OCI-LY7 (cell line): ENCODE results near the gene TRPM3. TPM values are rescaled to one million over a fixed set of nuclear protein-coding genes. Genes with fewer than 3 reads are reported as not detected.

ENCODE experiments used
- BruUV-seq: library from RNA; stranded (reverse); fragments of 400-500 nt; replicated peaks from 2 replicates; lab custom pipeline; 2021; lab: Mats Ljungman, UMichigan
- CTCF ChIA-PET: fragments of 300-600 bp; sonication (Branson Sonifier 250); formaldehyde crosslinking; loops from one replicate; lab custom pipeline; 2022; ENCODE audit warnings: antibody characterized with exemption; ENCODE audit not compliant: unreplicated experiment; lab: Charles Lee
- POLR2A ChIA-PET: fragments of 300-600 bp; sonication (Branson Sonifier 250); formaldehyde crosslinking; loops from one replicate; lab custom pipeline; 2022; ENCODE audit warnings: antibody characterized with exemption; lab: Charles Lee
- DNase-seq: peaks from one replicate; pipeline ENCODE4 v3.0.0-alpha.2; 2015; ENCODE audit warnings: low spot score
- H2AFZ ChIP-seq: fragments of 200-600 bp; sonication (generic), shearing (Covaris generic); 2 replicates; pipeline ENCODE4 v1.6.1; 2014; ENCODE audit warnings: mild to moderate bottlenecking, antibody characterized with exemption, low read length, moderate library complexity
- H3K27ac ChIP-seq: fragments of 200-600 bp; sonication (generic); 2 replicates; pipeline ENCODE4 v1.5.1; 2014; ENCODE audit warnings: mixed run types, low read depth, mild to moderate bottlenecking, moderate library complexity, low read length, inconsistent platforms; ENCODE audit not compliant: poor library complexity, severe bottlenecking
- H3K36me3 ChIP-seq: fragments of 200-600 bp; sonication (generic); 2 replicates; pipeline ENCODE4 v1.6.1; 2014; ENCODE audit warnings: mild to moderate bottlenecking, antibody characterized with exemption, low read length, moderate library complexity, mixed read lengths; ENCODE audit not compliant: insufficient read depth
- H3K4me1 ChIP-seq: fragments of 200-600 bp; sonication (generic); 2 replicates; pipeline ENCODE4 v1.5.1; 2014; ENCODE audit warnings: mild to moderate bottlenecking, low read length; ENCODE audit not compliant: insufficient read depth, poor library complexity, severe bottlenecking
- H3K4me2 ChIP-seq: fragments of 200-600 bp; sonication (generic); 2 replicates; pipeline ENCODE4 v1.6.1; 2014; ENCODE audit warnings: mild to moderate bottlenecking, low read length
- H3K4me3 ChIP-seq: fragments of 200-600 bp; sonication (generic); 2 replicates; pipeline ENCODE4 v1.5.1; 2014; ENCODE audit warnings: mild to moderate bottlenecking, low read depth, low read length; ENCODE audit not compliant: poor library complexity, severe bottlenecking
- H3K79me2 ChIP-seq: fragments of 200-600 bp; sonication (generic); 2 replicates; pipeline ENCODE4 v1.6.1; 2016; ENCODE audit warnings: low read depth, mild to moderate bottlenecking, low read length, moderate library complexity, mixed read lengths; ENCODE audit not compliant: insufficient read depth
- H3K9me2 ChIP-seq: fragments of 200-600 bp; sonication (generic); 2 replicates; pipeline ENCODE4 v1.6.1; 2016; ENCODE audit warnings: mild to moderate bottlenecking, low read length, mixed read lengths; ENCODE audit not compliant: insufficient read depth
- H3K9me3 ChIP-seq: fragments of 200-600 bp; sonication (generic); 2 replicates; pipeline ENCODE4 v1.6.1; 2014; ENCODE audit warnings: mild to moderate bottlenecking, mixed run types, low read length, mixed read lengths
- H4K20me1 ChIP-seq: fragments of 200-600 bp; sonication (generic); 2 replicates; pipeline ENCODE4 v1.6.1; 2014; ENCODE audit warnings: mild to moderate bottlenecking, antibody characterized with exemption, low read length, moderate library complexity, mixed read lengths; ENCODE audit not compliant: insufficient read depth
- CTCF ChIP-seq: fragments of 200-600 bp; sonication (generic); conservative IDR thresholded peaks from 2 replicates; pipeline ENCODE4 v1.5.1; 2014; ENCODE audit warnings: mild to moderate bottlenecking, antibody characterized with exemption, low read length, moderate library complexity, mixed read lengths
- EZH2phosphoT487 ChIP-seq: fragments of 200-600 bp; sonication (generic); IDR thresholded peaks from 2 replicates; pipeline ENCODE4 v1.6.1; 2018; ENCODE audit warnings: low read depth, borderline replicate concordance, mild to moderate bottlenecking, mixed run types, antibody characterized with exemption, low read length, moderate library complexity, mixed read lengths
- intact Hi-C: fragments of 100-400 bp; cut with micrococcal nuclease; formaldehyde crosslinking; loops from one replicate; pipeline ENCODE4 v1.10.0; 2022; ENCODE audit not compliant: unreplicated experiment
- total RNA-seq, 2 experiments: library from RNA; depleted of rRNA in 1 of 2; stranded (reverse); fragments of >200 nt in 1 of 2; shearing (Covaris generic) in 1 of 2; gene quantifications; 2 replicates each; pipeline ENCODE4 v1.2.3, GENCODE V29; 2014 to 2022

Gene TRPM3
- total RNA-seq, 2 experiments from 2014 or later: not detected

- Histone ChIP-seq H3K79me2 (no peaks in the 10 kb centered on the region), H4K20me1 (no peaks in the 10 kb centered on the region), H3K4me3 (no peak overlapping the region), H3K4me1 (no peaks in the 10 kb centered on the region), H3K27ac (no peak overlapping the region), H3K4me2 (no peak overlapping the region), H3K9me2 (no peaks in the 10 kb centered on the region), H3K36me3 (no peaks in the 10 kb centered on the region), H2AFZ (no peak overlapping the region), H3K9me3 (no peaks in the 10 kb centered on the region)
- TF ChIP-seq EZH2phosphoT487 (no peak), CTCF (no peak)
- CTCF ChIA-PET: no interaction called here
- POLR2A ChIA-PET: no interaction called here
- BruUV-seq: no TSS peak
- intact Hi-C loops: no loop called here
- DNase-seq: no peak
These were observed 332.3 kb downstream of the TRPM3 start for GRCh38 chr9:70789086-70789485.

- H3K4me2 ChIP-seq: no peak overlapping the region
- TF ChIP-seq EZH2phosphoT487: no peak
- TF ChIP-seq CTCF: no peak
- no peaks in the 10 kb centered on the region for H4K20me1 ChIP-seq
- H2AFZ ChIP-seq: no peak overlapping the region
- no peak for DNase-seq
- ChIA-PET POLR2A (no interaction called here), CTCF (no interaction called here)
- no peak overlapping the region for H3K4me3 ChIP-seq
- no peaks in the 10 kb centered on the region for H3K9me2 ChIP-seq
- intact Hi-C loops: no loop called here
- no peaks in the 10 kb centered on the region for H3K9me3 ChIP-seq
- H3K79me2 ChIP-seq: no peaks in the 10 kb centered on the region
- no TSS peak for BruUV-seq
- H3K36me3 ChIP-seq: no peaks in the 10 kb centered on the region
- no peak overlapping the region for H3K27ac ChIP-seq
- H3K4me1 ChIP-seq: no peaks in the 10 kb centered on the region
These were observed 337.0 kb downstream of the TRPM3 start for GRCh38 chr9:70784456-70784855.

GRCh38 chr9:70778568-70778967, 342.9 kb downstream of the TRPM3 start:
- no TSS peak for BruUV-seq
- intact Hi-C loops: no loop called here
- no peak overlapping the region for H3K4me2 ChIP-seq
- H3K4me3 ChIP-seq: no peak overlapping the region
- no peak for DNase-seq
- POLR2A ChIA-PET: no interaction called here
- no peaks in the 10 kb centered on the region for H3K79me2 ChIP-seq
- no peaks in the 10 kb centered on the region for H3K36me3 ChIP-seq
- TF ChIP-seq EZH2phosphoT487 (no peak), CTCF (no peak)
- H3K27ac ChIP-seq: no peak overlapping the region
- no peak overlapping the region for H2AFZ ChIP-seq
- no peaks in the 10 kb centered on the region for H3K9me3 ChIP-seq
- no peaks in the 10 kb centered on the region for H3K4me1 ChIP-seq
- CTCF ChIA-PET: no interaction called here
- H3K9me2 ChIP-seq: no peaks in the 10 kb centered on the region
- H4K20me1 ChIP-seq: no peaks in the 10 kb centered on the region
